DMS79 (cell line): ENCODE data around the gene SESTD1.

Source experiments
- DNase-seq: peaks from one replicate; lab custom pipeline; 2025; lab: John Stamatoyannopoulos, UW

Gene SESTD1

GRCh38 chr2:179264368-179265081 lies at the start of gene SESTD1:
SESTD1 (minus strand) TSS chr2:179264832; CDS start chr2:179191841, 72,991 bp downstream.
- DNase-seq, result no peak

DNA sequence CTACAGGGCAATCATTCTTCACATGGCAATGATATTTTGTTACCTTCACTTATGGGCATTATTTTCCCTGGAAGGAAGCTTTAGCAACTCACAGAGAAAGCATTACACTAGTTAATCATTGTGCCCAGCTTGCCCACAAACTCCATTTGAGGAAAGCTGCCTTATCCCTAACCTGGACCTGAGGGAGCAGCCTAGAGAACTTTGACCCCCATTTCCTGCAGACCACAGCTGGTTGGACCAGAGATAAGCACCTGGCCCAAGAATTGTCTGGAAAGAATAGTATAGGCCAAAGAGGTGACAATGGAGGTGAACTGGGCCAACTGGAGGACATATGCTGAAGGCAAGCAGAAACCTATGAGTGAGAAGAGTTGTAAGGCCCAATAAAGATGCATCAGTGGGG lies 48.4 kb upstream of the SESTD1 start:
- DNase-seq, result no peak

DNA sequence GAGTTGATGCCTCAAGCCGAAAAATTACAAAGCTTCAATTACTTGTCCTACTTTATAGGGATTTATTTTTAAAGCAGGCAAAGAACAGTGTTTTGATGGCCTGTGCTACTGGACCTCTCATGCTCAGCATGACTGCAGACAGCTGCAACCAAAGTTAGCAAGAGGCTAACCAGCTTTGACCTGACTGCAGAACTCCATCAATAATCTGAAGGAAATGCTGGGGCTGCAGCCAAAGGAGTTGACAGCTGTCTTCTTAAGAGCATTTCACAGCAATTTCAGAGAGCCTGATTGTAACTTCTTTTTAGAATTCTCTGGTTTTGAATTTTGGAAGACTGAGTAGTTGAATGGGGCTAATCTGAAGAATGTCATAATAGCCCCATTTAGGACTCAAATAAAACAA lies 46.5 kb upstream of the SESTD1 start:
- no peak for DNase-seq

- no peak for DNase-seq
These were observed 43.2 kb upstream of the SESTD1 start for GRCh38 chr2:179307616-179308371.

GRCh38 chr2:179305125-179305524 lies 40.5 kb upstream of the SESTD1 start:
- DNase-seq, result no peak

- no peak for DNase-seq
These were observed 39.8 kb upstream of the SESTD1 start for GRCh38 chr2:179304424-179304823.

- DNase-seq, result no peak
These were observed 38.3 kb upstream of the SESTD1 start for GRCh38 chr2:179302764-179303571.

- DNase-seq, result no peak
These were observed 37.5 kb upstream of the SESTD1 start for GRCh38 chr2:179302149-179302548.

DNA sequence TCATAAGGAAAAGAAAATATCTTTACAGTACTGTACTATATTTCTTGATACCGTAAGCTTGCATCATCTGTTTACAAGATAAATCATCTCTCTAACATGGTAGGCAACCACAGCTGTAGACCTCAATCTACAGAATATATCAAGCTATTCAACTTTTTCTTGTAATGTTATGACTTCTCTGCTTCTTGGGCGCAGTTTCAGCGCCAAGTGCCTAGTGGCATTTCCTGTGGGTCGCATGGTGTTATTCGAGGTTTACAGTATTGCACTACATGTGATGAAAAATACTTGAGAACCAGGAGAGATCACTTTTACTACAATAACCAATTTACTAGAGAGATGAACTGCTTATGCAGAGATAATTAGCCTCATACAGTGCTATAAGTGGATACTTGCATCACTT lies 34.0 kb upstream of the SESTD1 start:
- DNase-seq, result no peak

- no peak for DNase-seq
These were observed 33.3 kb upstream of the SESTD1 start for GRCh38 chr2:179297927-179298326.

- DNase-seq, result no peak
These were observed 25.7 kb upstream of the SESTD1 start for GRCh38 chr2:179290329-179290728.

- no peak for DNase-seq
These were observed 20.4 kb upstream of the SESTD1 start for GRCh38 chr2:179285060-179285459.

- no peak for DNase-seq
These were observed 13.0 kb upstream of the SESTD1 start for GRCh38 chr2:179277429-179278196.

DNA sequence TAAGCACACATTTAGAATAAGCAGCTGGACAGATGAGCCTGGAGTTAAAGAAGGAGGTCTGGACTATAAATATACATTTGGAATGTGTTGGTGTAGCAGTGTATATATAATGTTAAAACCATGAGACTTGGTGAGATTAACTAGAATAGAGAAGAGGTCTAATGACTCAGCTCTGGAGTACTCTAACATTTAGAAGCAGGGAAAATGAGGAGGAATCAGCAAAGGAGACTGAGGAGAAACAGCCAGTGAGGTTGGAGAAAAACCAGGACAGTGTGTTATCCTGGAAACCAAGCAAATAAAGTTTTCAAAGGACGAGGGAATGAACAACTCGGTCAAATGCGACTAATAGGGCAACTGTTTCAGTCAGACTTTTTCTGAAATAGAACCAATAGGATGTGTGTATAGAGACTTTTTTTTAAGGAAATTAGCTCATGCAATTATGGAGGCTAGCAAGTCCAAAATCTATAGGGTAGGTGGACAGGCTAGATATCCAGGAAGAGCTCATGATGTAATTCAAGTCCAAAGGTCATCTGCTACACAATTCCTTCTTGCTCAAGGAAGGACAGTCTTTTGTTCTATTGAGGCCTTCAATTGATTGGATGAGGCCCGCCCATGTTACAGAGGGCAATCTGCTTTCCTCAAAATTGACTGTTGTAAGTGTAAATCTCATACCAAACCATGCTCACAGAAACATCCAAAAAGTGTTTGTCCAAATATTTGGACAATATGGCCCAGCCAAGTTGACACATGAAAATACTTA lies 10.8 kb upstream of the SESTD1 start:
- DNase-seq, result no peak

- no peak for DNase-seq
These were observed 10.1 kb upstream of the SESTD1 start for GRCh38 chr2:179274749-179275148.

DNA sequence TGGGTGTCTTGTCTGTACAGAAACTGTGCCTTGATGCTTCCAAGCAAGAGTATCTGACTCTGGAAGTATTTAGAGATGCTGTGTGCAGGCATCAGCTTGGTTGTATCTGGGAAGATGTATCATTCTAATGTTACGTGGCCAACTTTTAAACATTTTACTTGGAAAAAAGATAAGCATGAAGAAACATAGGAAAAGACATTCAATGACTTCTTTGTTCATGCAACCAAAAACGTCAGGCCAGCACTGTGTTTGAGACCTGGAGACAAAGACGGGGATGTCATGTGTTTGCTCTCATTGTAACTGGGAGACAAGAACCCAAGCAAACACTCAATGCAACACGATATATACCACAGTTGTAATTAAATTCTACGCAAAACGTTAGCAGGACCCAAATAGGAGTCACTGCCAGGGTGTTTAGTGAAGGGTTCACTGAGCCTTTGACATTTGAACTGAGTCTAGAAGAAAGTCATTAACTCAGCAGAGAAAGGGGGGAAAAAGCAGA lies 8.9 kb upstream of the SESTD1 start:
- no peak for DNase-seq

DNA sequence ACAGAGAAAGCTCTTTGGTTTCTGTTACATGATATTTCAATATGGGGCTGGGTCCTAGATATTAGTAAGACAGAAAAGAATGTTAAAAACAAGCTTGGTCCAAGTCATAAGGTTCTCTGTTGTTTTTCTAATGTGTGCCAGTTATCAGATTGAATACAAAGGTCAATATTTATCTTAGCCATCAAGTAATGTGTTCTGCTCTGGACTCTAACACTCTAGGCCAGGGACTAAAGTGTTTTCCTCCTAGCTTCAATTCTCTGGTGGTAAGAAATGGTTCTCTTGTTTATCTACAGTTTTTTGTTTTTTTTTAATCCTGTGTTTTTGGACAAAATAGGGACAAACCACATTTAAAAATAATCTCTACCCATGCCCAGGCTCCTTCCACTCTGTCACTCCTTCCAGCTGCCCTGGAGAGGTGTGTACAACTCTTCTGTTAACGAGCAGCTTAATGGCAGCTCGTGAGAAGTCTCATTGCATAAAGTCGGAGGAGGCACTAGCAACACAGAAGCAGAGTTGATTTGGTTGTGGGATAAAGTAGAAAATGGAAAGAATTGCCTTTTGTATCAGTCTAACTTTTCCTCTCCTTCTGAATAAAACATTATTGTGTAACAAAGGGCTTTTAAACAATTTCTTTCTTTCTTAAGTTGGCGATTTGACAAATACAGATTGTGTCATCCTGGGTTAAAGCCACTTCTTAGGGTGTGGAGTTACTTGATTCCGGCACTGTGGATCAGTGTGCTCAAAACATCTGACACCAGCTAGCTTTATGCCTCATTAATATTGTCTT lies 8.0 kb upstream of the SESTD1 start:
- no peak for DNase-seq

- no peak for DNase-seq
These were observed 6.1 kb upstream of the SESTD1 start for GRCh38 chr2:179270689-179271088.

DNA sequence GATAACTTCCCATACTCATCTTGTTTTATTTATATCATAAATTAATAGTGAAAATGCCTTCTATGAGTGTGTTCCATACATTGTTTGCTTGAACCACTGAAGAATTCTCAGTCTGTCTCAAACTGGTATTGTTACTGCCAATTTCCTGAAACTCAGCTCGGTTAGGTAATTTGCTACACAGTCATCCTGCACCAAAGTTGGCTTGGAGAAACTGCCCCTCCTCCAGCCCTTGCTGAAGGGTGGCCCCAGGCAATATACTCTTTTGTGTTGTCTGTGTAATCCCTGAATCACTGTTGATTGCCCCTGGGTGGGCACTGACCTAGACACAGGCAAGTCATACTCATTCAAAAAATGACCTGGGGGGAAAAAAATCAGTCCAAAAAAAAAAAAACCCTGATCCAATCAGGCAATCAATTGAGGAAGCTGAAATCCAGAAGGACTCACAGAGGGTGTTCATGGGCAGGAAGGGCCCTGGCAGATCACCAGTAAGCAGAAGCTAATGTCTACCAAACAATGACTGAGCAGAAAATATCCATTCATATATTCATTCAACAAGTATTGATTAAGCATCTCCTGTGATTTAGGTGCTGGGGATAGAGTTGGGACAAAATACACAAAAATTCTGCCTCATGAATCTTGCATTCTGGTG lies 3.8 kb upstream of the SESTD1 start:
- no peak for DNase-seq

DNA sequence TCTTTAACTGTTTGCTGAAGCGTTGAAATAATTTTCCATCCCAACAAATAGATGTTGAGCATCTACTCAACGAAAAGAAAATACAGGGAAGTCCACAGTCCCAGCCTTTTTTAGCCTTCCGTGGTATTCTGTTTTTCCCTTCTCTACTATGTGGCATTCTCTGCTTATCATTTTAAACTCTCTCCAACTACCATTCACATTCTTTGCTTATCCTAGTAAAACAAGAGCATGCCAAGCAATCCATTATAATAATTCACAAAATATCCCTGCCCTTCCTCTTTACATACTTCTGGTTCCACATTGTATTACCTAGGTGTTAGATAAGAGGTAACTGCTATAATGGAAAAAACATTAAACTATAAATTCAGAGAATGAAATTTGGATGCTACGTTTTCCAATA lies 1.6 kb upstream of the SESTD1 start:
- no peak for DNase-seq
